NCI-H2081 treated with DMSO at 0.1 percent for 48 hours (cell line): ENCODE results near the gene KIF20B.
"Not testable (repeated sequence)": the region's sequence is repeated elsewhere in the genome, so short reads cannot be mapped to it uniquely, and the experiment has no call there.

Experiments
- DNase-seq: peaks from one replicate; lab custom pipeline; 2025; lab: John Stamatoyannopoulos, UW

The KIF20B gene

GRCh38 chr10:89776665-89777064 is 75.3 kb downstream of the KIF20B start:
- DNase-seq = no peak

GRCh38 chr10:89782470-89782869 is 81.1 kb downstream of the KIF20B start:
- DNase-seq = no peak

- DNase-seq = no peak
Observed at GRCh38 chr10:89783406-89783805, 82.0 kb downstream of the KIF20B start.

DNA sequence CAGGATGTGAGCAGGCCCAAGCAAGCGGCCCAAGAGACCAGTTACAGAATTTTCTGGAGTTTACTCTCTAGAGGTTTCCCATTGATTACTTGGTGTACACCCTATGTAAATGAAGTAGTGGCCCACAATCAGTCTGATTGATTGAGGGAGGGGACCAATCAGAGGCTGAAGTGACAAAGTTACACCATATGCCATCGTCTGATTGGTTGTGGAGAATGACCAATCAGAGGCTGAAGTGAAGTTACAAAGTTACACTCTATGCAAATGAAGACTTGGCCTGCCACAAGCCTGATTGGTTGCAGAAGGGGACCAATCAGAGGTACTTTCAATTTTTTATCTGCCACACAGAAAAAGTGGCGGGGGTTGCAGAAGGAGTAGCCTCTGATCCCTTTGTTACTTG is 83.7 kb downstream of the KIF20B start:
- DNase-seq = no peak

DNA sequence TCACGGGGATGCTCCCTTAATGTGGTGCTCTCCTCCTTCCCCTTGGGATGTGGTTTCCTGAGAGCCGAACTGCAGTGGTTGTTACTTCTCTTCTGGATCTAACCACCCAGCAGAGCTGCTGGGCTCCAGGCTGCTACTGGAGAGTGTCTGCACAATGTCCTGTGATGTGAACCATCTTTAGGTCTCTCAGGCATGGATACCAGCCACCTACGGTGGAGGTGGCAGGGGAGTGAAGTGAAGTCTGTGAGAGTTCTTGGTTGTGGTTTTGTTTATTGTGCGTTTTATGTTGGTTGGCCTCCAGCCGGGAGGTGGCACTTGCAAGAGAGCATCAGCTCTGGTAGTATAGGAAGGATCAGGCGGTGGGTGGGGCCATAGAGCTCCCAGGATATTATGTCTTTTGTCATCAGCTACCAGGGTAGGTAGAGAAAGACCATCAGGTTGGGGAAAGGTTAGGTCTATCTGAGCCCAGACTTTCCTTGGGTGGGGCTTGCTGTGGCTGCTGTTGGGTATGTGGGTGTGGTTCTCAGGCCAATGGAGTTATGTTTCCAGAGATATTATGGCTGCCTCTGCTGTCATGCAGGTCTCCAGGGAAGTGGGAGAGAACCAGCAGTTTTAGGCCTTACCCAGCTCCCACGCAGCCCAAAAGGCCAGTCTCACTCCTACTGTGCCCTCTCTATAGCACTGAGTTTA is 87.9 kb downstream of the KIF20B start:
- DNase-seq = no peak

- DNase-seq = no peak
Observed at GRCh38 chr10:89792187-89792586, 90.8 kb downstream of the KIF20B start.

DNA sequence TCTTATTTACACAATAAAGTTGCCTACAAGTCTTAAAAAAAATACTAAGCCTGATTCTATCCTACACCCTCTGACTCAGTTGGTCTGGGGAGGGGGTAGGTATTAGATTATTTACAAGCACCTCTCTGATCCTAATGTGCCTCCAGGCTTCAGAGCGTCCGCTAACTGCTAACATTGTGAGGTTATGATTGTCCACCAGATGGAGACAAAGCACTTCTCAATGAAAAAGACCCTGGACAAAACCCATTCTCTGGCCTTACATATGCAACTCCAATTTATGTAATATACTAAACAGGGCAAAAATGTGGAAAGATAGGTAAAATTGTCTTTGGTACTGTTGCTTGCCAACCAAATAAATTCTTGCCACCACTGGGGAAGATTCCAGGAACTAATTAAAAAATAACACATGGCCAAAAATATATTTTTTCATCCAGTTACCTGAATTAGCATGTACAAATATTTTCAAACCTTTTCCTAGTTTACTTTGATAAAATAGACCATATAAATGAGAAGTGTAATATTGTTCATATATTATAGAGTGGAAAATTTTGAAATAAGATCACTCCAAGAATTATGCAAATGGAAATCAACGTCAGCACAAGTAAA is 92.4 kb downstream of the KIF20B start:
- DNase-seq = peak; percentile 13

DNA sequence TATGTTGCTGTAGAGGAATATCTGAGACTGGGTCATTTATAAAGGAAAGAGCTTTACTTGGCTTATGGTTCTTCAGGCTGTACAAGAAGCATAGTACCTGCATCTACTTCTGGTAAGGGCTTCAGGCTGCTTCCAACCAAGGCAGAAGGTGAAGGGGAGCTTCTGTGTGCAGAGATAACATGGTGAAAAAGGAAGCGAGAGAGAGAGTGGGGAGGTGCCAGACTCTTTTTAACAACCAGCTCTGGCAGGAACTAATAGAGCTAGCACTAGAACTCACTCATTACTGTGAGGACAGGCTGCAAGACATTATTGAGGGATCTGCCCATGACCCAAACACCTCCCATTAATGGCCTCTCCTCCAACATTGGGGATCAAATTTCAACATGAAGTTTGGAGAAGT is 94.5 kb downstream of the KIF20B start:
- no peak for DNase-seq

- no peak for DNase-seq
Observed at GRCh38 chr10:89798092-89798491, 96.7 kb downstream of the KIF20B start.

GRCh38 chr10:89799573-89799972 is 98.2 kb downstream of the KIF20B start:
- no peak for DNase-seq

DNA sequence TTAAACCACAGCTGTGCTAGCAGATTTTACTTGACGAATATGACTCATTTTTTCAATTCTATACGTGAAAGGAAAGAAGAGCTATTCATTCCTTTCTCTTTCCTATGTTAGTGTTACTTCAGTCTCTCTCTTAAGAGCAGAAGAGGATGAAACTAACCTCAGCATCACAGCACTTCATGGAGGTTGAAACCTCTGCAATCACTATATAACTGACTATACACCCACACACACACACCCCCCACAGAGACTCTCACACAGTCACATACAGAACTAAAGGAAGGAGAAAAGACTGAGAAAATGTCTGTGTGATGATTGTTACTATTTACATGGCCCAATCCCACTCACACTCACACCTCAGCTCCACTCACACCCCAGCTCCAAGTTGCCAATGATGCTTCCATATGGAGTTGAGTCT is 104.2 kb downstream of the KIF20B start:
- no peak for DNase-seq

GRCh38 chr10:89808842-89809241 is 107.5 kb downstream of the KIF20B start:
- DNase-seq = no peak

DNA sequence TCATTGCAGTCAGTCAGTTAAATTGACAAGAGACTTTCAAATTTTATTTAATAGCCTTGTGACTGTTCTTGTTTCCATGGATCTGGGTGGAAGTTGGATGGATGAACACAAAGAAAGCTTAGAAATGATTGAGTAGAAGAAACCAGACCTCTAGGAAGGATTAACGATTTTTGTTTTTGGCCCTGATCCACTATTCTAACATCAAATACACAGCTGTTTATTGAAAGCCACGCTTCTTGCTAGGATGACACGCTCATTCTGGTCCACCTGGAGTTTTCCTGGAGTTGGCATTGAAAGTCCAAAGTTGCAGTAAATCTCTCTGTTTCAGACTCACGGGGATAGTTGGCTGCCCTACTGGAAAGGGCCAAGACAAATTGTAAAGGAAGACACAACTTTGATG is 108.4 kb downstream of the KIF20B start:
- DNase-seq = no peak

DNA sequence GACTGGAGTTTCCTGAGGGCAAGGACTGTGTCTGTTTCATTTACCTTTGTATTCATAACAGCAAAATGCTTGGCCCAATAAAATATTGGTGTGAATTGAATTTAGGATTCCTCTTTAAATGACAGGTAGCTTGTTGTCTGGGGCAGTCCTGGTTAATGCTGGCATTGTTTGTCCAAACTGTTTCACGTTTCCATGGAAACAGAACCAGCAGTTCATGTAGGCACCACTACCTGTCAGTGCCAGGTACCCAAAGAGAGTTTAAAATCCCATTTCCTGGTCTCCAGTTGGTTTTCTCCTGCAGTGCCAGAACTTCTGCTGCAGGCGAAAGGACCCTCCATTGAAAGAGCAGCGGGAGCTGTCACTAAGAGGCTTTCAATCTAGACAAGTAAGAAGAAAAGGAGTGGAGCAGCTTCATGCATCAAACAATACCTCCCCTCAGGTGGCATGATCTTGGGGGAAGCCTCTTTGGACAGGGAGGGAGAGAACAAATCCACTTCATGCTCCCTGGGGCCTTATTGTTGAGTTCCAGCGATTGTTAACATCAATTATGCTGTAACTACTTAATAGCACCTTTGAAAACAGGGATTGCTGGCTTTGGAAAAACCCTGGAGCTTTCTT is 109.6 kb downstream of the KIF20B start:
- peak; percentile 65 for DNase-seq

DNA sequence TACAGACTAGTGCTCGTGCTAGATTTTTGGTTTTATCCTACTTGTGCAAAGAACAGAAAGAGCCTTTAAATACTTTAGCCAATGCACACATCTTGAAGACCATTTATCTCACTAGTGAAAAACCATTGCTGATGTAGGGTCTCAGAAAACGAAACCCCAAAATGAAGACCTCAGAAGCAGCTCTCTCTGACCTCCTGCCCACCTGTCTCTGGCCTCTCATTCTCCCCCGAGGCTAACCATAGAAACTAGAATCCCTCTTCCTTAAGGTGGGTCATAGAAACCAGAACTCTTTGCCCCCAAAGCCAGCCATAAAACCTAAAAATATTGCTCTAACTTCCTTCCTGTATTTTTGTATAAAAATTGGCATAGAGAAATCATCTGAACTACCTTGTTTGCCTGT is 112.2 kb downstream of the KIF20B start:
- DNase-seq = no peak

- DNase-seq = no peak
Observed at GRCh38 chr10:89814278-89814677, 112.9 kb downstream of the KIF20B start.

- DNase-seq = no peak
Observed at GRCh38 chr10:89815049-89815853, 113.9 kb downstream of the KIF20B start.

DNA sequence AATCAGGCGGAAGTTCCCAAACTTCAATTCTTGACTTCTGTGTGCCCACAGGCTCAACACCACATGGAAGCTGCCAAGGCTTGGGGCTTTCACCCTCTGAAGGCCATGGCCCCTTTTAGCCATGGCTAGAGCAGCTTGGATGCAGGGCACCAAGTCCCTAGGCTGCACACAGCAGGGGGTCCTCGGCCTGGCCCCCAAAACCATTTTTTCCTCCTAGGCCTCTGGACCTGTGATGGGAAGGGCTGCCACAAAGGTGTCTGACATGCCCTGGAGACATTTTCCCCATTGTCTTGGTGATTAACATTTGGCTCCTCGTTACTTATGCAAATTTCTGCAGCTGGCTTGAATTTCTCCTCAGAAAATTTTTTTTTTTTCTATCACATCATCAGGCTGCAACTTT is 117.6 kb downstream of the KIF20B start:
- not testable (repeated sequence) for DNase-seq
